ENCODE measurements around the gene SMARCD2. TPM values are rescaled to one million over a fixed set of nuclear protein-coding genes. Genes with fewer than 3 reads are reported as not detected.

SMARCD2 gene
- total RNA-seq, 4 donors from 2014 or later = 111 to 161 (median 133) TPM

GRCh38 chr17:63832014-63832413 is 10.5 kb downstream of the SMARCD2 start:
- Histone ChIP-seq H3K9me3 (no peaks in the 10 kb centered on the region), H3K27me3 (no peaks in the 10 kb centered on the region), H3K4me1 (peaks cover 17 to 71% (median 28%) of the 10 kb centered on the region in 3 donors), H3K27ac (no peak overlapping the region), H3K36me3 (peaks cover 41 to 83% (median 69%) of the 10 kb centered on the region in 3 donors), H3K4me3 (no peak overlapping the region)
- TF ChIP-seq POLR2A (IDR thresholded peaks at IDR 0.05) = no peak
- TF ChIP-seq CTCF (IDR thresholded peaks at IDR 0.05) = no peak
- intact Hi-C loops (cut with DNase I) = no loop called here
- DNase-seq = no peak
- 67 to 69% methylated on average over 1 to 4 of the region's 5 CpGs for WGBS, 2 donors

GRCh38 chr17:63831505-63831904 is 11.0 kb downstream of the SMARCD2 start:
- Histone ChIP-seq H3K4me3 (no peak overlapping the region), H3K36me3 (peaks cover 41 to 78% (median 65%) of the 10 kb centered on the region in 3 donors), H3K27ac (no peak overlapping the region), H3K27me3 (no peaks in the 10 kb centered on the region), H3K9me3 (no peaks in the 10 kb centered on the region), H3K4me1 (peaks cover 17 to 67% (median 28%) of the 10 kb centered on the region in 3 donors)
- DNase-seq = no peak
- intact Hi-C loops (cut with DNase I) = no loop called here
- TF ChIP-seq POLR2A (IDR thresholded peaks at IDR 0.05) = no peak
- no peak for TF ChIP-seq CTCF (IDR thresholded peaks at IDR 0.05)
- WGBS, 2 donors = 45 to 87% methylated on average over 3 to 8 of the region's 8 CpGs

GRCh38 chr17:63830904-63831491 is 11.5 kb downstream of the SMARCD2 start:
- WGBS, 2 donors = 72 to 75% methylated on average over 8 to 11 of the region's 15 CpGs
- Histone ChIP-seq H3K27ac (no peak overlapping the region), H3K4me1 (peaks cover 20 to 69% (median 33%) of the 10 kb centered on the region in 3 donors), H3K9me3 (no peaks in the 10 kb centered on the region), H3K27me3 (no peaks in the 10 kb centered on the region), H3K4me3 (no peak overlapping the region), H3K36me3 (peaks cover 41 to 73% (median 63%) of the 10 kb centered on the region in 3 donors)
- intact Hi-C loops (cut with DNase I) = no loop called here
- TF ChIP-seq POLR2A (IDR thresholded peaks at IDR 0.05) = no peak
- TF ChIP-seq CTCF (IDR thresholded peaks at IDR 0.05) = no peak
- DNase-seq = no peak

GRCh38 chr17:63830278-63830677 is 12.2 kb downstream of the SMARCD2 start:
- H3K36me3 ChIP-seq = peaks cover 43 to 73% (median 59%) of the 10 kb centered on the region in 3 donors
- DNase-seq = no peak
- WGBS, 2 donors = 73 to 74% methylated on average over 2 to 5 of the region's 5 CpGs
- no peak overlapping the region for H3K4me3 ChIP-seq
- H3K9me3 ChIP-seq = no peaks in the 10 kb centered on the region
- TF ChIP-seq CTCF (IDR thresholded peaks at IDR 0.05) (no peak), POLR2A (IDR thresholded peaks at IDR 0.05) (no peak)
- peaks cover 24 to 69% (median 32%) of the 10 kb centered on the region in 3 donors for H3K4me1 ChIP-seq
- no peaks in the 10 kb centered on the region for H3K27me3 ChIP-seq
- intact Hi-C loops (cut with DNase I) = no loop called here
- peak overlapping the region in 1 of 4 donors; percentile 26 for H3K27ac ChIP-seq

- TF ChIP-seq CTCF (IDR thresholded peaks at IDR 0.05) (no peak), POLR2A (IDR thresholded peaks at IDR 0.05) (no peak)
- Histone ChIP-seq H3K27me3 (no peaks in the 10 kb centered on the region), H3K27ac (peak overlapping the region in 1 of 4 donors; percentile 91), H3K4me1 (peaks cover 19 to 62% (median 23%) of the 10 kb centered on the region in 3 donors), H3K4me3 (peak overlapping the region in 1 of 4 donors; percentile 84), H3K9me3 (no peaks in the 10 kb centered on the region), H3K36me3 (peaks cover 48 to 73% (median 60%) of the 10 kb centered on the region in 3 donors)
- DNase-seq = no peak
- WGBS, 2 donors = 83 to 87% methylated on average over 3 of the region's 3 CpGs
- intact Hi-C loops (cut with DNase I) = no loop called here
Observed at GRCh38 chr17:63828936-63829335, 13.5 kb downstream of the SMARCD2 start.
